SKM-1 treated with dmso at 0.1 percent for 144 hours (cell line): ENCODE data around the gene RAP1A.
"Not testable (repeated sequence)": the region's sequence is repeated elsewhere in the genome, so short reads cannot be mapped to it uniquely, and the experiment has no call there.

ENCODE experiments used
- DNase-seq: peaks from one replicate; lab custom pipeline; 2025; ENCODE audit not compliant: unreplicated experiment; lab: John Stamatoyannopoulos, UW

RAP1A gene

GRCh38 chr1:111660204-111661150 is 40.9 kb downstream of the RAP1A start:
- DNase-seq, result no peak

DNA sequence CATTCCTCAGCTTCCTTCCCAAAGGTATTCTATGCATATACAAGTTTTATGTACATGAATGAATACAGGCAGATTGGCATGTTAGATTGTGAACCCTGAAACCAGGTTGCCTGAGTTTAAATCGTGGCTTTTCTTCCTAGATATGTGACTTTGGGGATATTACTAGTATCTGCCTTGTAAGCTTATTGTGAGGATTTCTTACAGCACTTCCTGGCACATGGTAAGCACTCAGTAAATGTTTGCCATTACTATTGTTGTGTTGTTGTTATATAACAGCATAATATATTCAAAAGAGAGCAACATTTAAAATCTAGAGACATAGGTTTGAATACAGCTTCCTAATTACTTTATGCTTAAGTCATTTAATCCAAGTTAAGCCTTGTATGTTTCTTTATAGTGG is 45.1 kb downstream of the RAP1A start:
- no peak for DNase-seq

DNA sequence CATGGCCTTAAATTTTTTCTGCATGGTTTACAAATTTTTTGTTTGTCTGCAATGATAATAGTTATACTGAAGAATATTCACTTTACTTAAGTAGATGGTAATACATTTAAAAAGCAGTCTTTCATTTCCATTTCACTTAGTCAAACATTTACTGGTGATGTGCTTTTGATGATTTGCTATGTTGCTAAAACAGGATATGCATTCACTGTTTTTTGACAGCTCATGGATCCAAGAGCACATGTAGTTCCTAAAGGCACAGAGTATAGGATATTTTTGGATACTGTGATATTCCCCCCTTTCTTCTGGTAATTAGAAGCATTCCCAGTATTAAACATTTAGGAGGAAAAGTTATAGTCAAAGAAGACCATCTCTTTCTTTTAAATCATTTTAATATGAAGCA is 45.9 kb downstream of the RAP1A start:
- DNase-seq, result no peak

- DNase-seq, result no peak
Measured at GRCh38 chr1:111666828-111667227, 47.2 kb downstream of the RAP1A start.

GRCh38 chr1:111669268-111669667 is 49.7 kb downstream of the RAP1A start:
- DNase-seq, result no peak

DNA sequence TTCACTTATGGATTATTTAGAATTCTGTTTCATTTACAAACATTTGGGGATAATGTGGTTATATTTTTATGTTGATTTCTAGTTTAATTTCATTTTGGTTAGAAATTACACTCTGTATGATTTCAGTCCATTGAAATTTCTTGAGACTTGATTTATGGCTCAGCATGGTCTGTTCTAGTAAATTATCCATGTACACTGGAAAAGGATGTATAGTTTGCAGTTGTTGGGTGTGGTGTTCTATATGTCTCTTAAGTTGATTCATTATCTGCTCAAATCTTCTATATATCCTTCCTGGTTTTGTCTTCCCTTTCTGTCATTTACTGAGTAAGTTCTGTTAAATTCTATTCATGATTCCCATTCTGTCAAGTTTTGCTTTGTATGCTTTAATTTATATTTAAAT is 52.3 kb downstream of the RAP1A start:
- no peak for DNase-seq

- DNase-seq, result no peak
Measured at GRCh38 chr1:111672331-111672730, 52.7 kb downstream of the RAP1A start.

DNA sequence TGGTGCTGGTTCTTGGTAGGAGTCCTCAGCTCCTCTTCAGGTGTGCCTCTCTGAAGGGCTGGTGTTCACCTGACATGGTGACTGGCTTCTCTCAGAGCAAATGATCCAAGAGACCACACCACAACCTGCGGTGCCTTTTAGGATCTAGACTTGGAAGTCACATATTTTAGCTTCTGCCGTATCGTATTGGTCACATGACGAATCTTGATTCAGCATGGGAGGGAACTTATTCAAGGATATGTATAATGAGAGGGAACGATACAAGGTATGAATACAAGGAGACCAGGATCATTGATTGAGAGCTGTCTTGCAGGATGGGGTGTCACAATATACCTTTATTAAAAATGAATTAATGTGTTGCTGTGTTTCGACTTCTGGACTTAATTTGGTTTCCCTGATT is 58.0 kb downstream of the RAP1A start:
- no peak for DNase-seq

DNA sequence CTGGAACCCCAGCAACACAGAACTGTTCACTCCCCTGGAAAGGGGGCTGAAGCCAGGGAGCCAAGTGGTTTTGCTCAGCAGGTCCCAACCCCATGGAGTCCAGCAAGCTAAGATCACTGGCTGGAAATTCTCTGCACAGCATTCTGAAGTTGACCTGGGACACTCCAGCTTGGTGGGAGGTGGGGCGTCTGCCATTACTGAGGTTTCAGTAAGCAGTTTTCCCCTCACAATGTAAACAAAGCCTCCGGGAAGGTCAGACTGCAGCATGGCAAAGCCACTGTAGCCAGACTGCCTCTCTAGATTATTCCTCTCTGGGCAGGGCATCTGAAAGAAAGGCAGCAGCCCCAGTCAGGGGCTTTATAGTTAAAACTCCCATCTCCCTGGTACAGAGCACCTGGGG is 60.0 kb downstream of the RAP1A start:
- no peak for DNase-seq

DNA sequence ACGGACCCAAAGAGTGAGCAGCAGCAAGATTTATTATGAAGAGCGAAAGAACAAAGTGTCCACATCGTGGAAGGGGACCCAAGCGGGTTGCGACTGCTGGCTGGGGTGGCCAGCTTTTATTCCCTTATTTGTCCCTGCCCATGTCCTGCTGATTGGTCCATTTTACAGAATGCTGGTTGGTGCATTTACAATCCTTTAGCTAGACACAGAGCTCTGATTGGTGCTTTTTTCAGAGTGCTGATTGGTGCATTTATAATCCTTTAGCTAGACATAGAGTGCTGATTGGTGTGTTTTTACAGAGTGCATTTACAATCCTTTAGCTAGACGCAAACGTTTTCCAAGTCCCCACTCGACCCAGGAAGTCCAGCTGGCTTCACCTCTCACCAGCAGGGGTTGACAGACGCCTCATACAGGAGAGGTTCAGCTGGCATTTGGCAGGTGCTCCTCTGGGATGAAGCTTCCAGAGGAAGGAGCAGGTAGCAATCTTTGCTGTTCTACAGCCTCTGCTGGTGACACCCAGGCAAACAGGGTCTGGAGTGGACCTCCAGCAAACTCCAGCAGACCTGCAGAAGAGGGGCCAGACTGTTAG is 60.7 kb downstream of the RAP1A start:
- not testable (repeated sequence) for DNase-seq

GRCh38 chr1:111685293-111686153 is 65.9 kb downstream of the RAP1A start:
- DNase-seq, result not testable (repeated sequence)

DNA sequence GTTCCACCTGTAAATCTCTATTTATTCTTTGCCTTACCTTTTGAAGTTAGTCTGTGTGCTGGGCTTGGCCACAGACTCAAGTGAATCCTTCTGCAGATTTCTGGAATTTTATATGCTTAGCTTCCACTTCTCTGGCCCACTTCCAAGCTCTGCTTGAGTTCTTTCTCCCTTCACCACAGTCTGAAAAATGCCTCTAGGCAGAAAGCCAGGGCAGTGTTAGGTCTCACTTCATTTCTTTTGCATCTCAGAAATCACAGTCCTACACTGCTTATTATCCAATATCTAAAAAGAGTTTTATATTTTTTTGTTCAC is 70.7 kb downstream of the RAP1A start:
- no peak for DNase-seq

DNA sequence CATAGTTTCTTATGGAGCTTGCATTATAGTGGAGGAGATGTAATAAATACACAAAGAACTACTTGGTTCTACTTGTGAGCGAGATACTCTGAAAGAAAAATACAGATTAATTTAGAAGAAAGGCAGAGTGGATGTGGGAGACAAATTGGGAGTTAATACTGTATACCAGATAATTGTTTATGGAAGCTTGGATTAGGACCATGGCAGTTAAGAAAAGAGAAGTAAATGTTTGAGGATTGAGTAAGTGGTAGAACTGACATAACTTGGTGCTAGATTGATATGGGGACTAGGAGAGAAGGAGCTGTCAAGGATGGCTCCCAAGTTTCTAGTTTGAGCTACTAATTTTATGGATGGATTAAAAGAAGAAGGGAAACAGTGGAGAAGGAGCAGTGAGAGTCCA is 72.3 kb downstream of the RAP1A start:
- DNase-seq, result no peak

DNA sequence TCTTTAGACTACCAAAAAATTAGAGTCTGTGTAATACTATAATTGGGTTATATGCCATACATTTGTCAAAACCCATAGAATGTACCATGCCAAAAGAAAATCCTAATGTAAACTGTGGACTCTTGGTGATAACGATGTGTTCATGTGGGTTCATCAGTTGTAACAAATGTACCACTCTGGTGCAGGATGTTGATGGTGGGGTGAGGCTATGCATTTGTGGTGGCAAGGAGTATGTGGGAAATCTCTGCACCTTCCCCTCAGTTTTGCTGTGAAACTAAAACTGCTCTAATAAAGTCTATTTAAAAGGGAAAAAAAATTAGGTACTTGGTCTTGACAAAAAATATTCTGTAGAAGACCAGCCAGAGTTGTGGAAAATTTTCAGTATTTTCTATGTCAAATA is 76.2 kb downstream of the RAP1A start:
- DNase-seq, result no peak

DNA sequence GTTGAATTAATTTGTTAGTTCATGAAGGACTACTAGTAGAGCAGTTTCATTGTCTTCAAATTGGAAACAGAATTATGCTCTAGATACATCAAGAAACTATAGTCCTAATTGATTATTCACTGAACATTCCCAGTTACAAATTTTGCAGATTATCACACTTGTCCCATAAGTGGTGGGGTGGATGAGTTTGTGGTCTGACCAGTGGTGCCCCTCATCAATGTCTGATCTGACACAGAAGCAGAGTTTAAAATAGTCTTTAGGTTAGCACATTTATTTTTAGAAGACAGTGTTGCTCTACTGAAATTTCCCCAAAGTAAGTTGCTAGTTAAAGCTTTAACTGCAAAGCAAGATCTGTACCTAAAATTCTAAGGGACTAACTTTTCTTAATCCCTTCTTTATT is 76.7 kb downstream of the RAP1A start:
- no peak for DNase-seq

DNA sequence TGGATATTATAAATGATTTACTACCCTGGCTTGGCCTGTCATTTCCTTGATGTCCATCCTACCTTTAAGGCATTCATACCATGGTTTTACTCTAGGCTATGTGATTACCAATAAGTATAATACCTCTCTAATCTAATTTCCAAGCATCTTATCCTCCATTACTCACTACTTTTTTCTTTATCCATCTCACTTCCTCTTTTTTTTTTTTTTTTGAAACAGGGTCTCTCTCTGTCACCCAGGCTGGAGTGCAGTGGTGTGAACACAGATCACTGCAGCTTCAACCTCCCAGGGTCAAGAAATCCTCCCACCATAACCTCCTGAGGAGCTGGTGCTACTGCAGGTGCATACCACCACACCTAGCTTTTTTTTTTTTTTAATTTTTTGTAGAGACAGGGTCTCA is 79.7 kb downstream of the RAP1A start:
- DNase-seq, result no peak

DNA sequence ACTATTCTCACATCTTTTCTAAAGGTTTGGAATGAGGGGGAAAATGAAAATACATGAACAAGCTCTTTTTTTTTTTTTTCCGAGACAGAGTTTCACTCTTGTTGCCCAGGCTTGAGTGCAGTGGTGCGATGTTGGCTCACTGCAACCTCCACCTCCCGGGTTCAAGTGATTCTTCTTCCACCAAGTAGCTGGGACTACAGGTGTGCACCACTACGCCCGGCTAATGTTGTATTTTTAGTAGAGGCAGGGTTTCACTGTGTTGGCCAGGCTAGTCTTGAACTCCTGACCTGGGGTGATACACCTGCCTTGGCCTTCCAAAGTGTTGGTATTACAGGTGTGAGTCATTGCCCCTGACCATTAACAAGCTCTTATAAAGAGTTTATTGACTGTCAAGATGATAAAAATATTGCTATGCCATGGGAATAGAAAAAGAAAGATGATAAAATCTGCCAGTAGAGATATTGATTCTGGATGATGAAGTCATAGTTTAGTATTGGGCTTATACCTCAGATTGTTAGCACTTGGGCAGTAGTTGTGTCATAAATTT is 83.0 kb downstream of the RAP1A start:
- DNase-seq, result no peak

DNA sequence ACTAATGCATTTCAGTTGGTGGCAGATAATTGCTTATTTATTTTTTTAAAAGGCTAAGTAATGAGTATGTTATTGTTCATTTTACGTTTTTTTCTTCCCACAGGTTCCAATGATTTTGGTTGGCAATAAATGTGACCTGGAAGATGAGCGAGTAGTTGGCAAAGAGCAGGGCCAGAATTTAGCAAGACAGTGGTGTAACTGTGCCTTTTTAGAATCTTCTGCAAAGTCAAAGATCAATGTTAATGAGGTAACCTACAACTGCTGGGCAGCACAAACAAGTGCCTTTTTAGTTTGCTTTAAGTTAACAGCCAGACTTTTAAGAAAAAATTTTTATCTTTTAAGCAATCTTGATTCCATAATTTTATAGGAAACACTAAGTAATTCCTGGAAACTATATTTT is 84.7 kb downstream of the RAP1A start:
- no peak for DNase-seq

GRCh38 chr1:111704776-111705175 is 85.2 kb downstream of the RAP1A start:
- no peak for DNase-seq

DNA sequence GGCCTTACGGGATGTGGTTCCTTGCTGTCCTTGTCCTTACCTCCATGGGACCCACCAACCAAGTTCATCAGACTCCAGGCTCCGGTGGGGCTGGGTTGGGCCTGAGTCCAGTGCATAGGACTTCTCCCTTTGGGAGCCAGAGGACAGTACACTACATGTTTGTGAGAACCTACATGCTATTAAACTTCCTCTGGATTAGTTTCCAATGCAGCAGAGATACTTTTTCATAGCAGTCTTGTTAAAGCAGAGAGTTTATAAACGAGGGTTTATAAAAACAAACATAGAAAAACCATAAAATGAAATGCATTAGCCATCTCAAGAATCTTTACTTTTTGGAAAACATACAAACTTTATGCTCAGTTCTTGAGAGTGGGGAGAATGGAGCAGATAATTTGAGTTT is 86.3 kb downstream of the RAP1A start:
- no peak for DNase-seq

- no peak for DNase-seq
Measured at GRCh38 chr1:111706921-111707320, 87.3 kb downstream of the RAP1A start.

DNA sequence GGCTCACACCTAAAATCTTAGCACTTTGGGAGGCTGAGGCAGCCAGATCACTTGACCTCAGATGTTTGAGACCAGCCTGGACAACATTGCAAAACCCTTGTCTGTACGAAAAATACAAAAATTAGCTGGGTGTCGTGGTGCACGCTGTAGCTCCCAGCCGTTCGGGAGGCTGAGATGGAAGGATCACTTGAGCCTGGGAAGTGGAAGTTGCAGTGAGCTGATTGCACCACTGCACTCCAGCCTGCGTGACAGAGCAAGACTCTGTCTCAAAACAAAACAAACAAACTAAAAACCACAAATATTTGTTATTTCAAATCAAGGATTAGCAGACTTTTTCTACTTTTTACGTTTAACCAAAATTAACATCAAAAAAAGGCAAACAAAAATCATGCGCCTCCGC is 88.3 kb downstream of the RAP1A start:
- DNase-seq, result no peak
